HG03025 (cell line): ENCODE data around the gene DNAAF9.

Experiments
- ATAC-seq: cut with Tn5 transposase; IDR thresholded peaks from one replicate; pipeline ENCODE4 v1.9.1; 2021; ENCODE audit warnings: mild to moderate bottlenecking, moderate library complexity; ENCODE audit not compliant: unreplicated experiment, low FRiP score

The DNAAF9 gene

DNA sequence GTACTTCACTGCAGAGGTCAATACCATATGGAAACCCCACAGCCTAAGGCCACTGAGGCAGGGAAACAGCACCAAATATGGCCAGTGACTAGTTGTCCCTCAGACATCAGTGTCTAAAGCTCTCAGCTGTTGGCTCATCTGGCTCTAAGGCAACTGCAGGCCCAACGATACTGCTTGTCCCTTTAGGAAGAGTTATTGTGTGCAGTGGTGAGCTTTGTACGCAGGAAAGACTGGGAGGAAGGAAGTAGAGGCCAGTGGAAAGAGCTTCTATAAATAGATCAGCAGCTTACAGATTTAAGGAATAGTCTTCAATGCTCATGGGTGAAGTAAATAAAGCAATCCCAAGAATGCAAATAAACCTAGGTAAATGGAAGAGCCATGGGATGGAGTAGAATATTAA, 29.3 kb downstream of the DNAAF9 start:
- no peak for ATAC-seq

DNA sequence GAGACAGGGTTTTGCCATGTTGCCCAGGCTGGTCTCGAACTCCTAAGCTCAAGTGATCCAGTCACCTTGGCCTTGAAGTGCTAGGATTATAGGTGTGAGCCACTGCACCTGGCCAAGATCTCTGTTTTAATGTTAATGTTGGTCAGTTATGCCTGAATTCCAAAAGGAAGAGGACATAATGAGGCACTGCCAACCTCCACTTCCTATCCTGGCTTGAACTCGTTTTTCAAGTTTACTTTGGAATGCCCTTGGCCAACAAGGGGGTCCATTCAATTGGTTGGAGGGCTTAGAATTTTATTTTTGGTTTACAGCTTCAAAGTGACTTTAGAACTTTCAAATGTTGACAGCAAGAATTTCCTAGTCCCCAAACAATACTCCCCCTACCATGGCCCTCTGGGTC, 29.8 kb downstream of the DNAAF9 start:
- no peak for ATAC-seq

DNA sequence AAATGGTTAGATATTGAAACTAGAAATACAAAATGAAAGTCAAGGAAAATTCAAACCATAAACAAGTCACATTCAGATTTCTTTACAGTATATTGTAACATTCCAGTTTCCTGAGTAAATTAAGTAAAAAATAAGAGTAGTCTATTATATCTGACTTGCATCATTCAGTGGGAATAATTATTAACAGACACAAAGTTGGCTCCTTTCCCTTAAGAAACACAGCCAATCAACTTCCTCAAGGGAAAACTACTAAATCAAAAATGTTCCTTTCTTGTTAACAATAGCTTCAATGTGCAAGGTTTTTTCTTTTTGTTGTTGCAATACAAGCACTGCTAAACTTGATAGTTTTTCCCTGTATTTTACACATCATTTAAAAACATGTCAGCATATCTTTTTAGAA, 33.2 kb downstream of the DNAAF9 start:
- no peak for ATAC-seq

DNA sequence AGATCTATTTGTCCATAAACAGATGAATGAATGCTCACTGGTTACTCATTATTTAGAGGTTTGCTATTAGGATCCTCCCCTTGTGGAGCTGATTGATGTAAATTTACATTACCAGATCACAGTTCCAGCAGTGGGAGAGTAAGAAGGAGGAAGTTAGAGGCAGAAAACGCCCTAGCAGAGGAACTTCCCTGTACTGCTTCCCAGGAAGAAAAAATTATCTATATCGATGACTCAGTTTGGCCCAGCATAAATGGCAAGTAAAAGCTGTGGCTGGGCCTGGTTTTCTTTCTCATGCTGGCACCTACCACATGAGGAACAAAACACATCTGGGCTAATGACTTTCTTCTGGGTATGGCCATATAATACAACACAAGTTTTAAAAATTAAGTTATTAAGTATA, 35.7 kb downstream of the DNAAF9 start:
- no peak for ATAC-seq

DNA sequence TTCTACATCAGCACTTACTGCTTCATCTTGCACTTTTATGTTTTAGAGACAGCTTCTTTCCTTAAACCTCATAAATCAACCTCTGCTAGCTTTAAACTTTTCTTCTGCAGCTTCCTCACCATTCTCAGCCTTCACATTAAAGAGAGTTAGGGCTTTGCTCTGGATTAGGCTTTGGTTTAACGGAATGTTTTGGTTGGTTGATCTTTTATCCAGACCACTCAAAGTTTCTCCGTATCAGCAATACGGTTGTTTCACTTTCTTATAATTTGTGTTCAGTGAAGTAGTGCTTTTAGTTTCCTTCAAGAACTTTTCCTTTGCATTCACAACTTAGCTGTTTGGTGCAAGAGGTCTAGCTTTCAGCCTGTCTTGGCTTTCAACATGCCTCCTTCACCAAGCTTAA, 40.4 kb downstream of the DNAAF9 start:
- ATAC-seq = no peak

DNA sequence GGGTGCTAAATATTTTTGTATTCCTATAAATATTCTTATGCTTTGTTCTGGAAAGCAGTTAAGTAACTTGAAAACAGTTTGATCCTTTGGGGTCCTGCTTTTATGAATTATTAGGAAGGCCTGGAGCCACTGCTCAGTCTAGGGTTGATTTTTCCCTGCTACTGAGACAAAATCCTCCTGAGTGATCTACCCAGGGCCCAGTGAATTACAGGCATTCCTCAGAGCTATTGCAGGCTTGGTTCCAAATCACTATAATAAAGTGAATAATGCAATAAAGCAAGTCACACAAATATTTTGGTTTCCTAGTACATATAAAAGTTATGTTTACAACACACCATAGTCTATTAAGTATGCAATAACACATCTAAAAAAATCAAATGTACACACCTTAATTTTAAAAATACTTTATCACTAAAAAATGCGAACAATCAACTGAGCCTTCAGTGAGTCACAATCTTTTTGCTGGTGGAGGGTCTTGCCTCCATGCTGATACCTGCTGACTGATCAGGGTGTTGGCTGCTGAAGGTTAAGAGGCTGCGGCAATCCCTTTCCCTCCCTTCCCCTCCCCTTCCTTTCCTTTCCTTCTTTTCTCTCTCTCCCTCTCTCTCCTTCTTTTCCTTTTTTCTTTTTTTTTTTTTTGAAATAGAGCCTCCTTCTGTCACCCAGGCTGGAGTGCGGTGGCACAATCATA, 43.0 kb downstream of the DNAAF9 start:
- no peak for ATAC-seq

DNA sequence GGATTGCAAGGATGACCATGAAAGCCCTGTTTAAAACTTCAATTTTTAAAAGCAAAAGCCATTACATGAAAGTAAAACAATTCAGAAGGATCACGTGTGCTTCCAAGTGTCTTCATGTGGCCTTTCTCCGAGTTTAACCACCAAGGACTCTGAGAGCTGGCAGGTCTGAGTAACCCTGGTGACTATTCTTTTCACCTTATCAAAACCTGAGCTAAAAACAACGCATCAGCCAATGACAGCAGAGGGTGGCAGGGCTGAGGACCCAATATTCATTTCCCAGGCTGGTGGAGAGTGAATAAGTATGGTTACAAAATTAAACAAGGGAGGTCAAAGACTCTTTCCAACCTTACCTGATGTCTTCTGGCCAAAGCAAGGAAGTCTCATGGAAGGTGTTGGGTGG, 46.7 kb downstream of the DNAAF9 start:
- ATAC-seq = no peak

DNA sequence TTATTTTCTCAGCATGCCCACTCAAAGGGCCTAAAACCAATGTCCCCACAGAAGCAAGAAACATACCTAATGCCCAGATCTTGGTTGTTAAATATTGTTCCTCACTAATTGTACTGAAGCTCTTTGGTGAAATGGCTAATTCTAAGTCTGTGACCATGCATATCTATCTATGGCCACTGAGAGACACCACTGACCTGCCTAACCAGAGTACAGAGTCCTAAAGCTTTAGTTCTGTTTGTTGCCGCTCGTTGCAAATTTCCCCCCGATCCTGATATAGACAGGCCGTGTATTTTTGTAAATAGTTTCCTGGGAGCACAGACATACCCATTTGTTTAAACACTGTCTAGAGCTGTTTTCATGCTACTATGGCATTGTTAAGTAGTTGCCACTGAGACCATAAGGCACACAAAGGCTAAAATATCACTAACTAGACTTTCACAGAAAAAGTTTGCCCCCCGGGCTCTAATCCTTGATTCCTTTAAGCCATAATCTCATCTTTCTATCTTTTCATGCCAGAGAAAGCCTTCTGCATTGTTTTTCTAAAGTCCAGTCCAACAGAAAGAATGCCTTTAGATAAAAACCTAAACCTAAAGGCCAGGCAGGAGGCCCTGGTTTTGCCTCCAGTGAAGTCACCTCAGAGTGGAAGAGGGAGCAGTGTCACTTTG, 48.7 kb downstream of the DNAAF9 start:
- no peak for ATAC-seq
